ENCODE measurements around the gene GRM4. TPM values are rescaled to one million over a fixed set of nuclear protein-coding genes. Genes with fewer than 3 reads are reported as not detected.

GRM4 gene
- total and polyA plus RNA-seq, 9 donors: under 0.01 to 0.37 (median 0.08) TPM; not detected in 2

DNA sequence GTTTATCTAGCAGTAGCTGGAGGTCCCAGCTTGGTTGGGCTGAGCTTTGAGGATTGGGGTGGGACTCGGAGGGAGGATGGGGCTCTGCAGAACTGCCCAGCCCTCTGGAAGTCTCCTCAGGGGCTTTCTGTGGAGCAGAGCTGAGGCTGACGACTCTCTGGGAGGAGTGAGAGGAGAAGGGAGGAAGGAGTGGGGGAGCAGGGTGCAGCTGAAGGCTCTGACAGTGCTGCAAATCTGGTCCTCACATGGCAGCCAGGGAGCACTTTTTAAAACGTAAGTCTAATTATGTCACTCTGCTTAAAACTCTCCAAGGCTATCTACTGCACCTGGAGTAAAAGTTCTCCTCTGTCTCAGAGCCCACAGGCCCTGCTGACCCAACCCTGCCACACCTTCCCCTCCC, 32.4 kb downstream of the GRM4 start:
- Histone ChIP-seq H3K4me1 (ENCODE audit: insufficient read depth) (no peaks in the 10 kb centered on the region), H3K9me3 (no peaks in the 10 kb centered on the region), H3K27me3 (no peaks in the 10 kb centered on the region), H3K27ac (no peak overlapping the region), H3K4me3 (no peak overlapping the region), H3K36me3 (no peaks in the 10 kb centered on the region)
- DNase-seq: no peak
- TF ChIP-seq, protein P1, sequence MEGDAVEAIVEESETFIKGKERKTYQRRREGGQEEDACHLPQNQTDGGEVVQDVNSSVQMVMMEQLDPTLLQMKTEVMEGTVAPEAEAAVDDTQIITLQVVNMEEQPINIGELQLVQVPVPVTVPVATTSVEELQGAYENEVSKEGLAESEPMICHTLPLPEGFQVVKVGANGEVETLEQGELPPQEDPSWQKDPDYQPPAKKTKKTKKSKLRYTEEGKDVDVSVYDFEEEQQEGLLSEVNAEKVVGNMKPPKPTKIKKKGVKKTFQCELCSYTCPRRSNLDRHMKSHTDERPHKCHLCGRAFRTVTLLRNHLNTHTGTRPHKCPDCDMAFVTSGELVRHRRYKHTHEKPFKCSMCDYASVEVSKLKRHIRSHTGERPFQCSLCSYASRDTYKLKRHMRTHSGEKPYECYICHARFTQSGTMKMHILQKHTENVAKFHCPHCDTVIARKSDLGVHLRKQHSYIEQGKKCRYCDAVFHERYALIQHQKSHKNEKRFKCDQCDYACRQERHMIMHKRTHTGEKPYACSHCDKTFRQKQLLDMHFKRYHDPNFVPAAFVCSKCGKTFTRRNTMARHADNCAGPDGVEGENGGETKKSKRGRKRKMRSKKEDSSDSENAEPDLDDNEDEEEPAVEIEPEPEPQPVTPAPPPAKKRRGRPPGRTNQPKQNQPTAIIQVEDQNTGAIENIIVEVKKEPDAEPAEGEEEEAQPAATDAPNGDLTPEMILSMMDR (IDR thresholded peaks at IDR 0.05): no peak
- no peak for TF ChIP-seq POLR2A (IDR thresholded peaks at IDR 0.05)
- TF ChIP-seq EP300 (IDR thresholded peaks at IDR 0.05): no peak
- intact Hi-C loops (cut with DNase I): no loop called here
- 9 to 26% (median 23%) methylated on average over 3 of the region's 3 CpGs for WGBS, 3 donors

DNA sequence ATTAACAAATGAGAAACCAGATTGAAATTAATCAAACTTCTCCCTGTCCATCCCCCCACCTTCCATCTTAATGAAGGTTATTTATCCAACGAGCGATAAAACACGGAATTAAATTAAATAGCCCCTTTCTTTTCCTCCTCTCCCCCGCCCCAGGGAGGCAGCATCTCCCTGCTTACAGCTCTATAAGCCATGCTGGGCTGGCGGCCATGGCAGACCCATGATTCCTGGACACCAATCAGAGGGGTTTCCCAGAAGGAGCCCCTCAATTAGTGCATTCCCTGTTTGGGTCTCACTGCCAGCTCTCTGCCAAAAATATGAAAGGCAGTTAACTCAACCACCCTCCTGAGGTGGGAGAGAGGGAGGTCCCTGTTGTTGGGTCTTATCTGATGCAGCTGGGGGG, 33.8 kb downstream of the GRM4 start:
- TF ChIP-seq, protein P1 (IDR thresholded peaks at IDR 0.05): no peak
- no peak for TF ChIP-seq POLR2A (IDR thresholded peaks at IDR 0.05)
- no peak for TF ChIP-seq EP300 (IDR thresholded peaks at IDR 0.05)
- H3K9me3 ChIP-seq: no peaks in the 10 kb centered on the region
- no peak overlapping the region for H3K4me3 ChIP-seq
- no peaks in the 10 kb centered on the region for H3K4me1 ChIP-seq (ENCODE audit: insufficient read depth)
- no peaks in the 10 kb centered on the region for H3K27me3 ChIP-seq
- intact Hi-C loops (cut with DNase I): no loop called here
- no peaks in the 10 kb centered on the region for H3K36me3 ChIP-seq
- no peak overlapping the region for H3K27ac ChIP-seq
- DNase-seq: no peak
- WGBS, 3 donors: 15 to 26% (median 17%) methylated on average over 5 of the region's 5 CpGs

DNA sequence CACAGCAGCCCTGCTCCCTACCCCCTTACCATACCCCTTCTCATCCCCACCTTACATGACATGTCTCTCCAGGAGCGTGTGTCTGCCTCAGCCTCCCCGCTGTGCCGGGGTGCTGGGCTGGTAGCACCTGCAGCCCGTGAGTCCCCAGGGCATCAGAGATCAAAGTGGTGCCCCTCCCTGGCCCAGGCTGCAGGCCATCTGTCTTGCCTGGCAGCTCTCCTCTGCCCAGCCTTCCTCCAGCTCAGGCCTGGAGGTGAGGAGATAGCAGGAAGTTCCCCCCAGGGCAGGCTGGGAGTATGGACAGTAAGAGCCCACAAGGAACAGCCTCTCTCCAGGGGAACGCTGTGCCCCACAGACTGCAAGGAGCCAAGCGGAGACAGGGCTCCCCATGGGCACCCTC, 35.3 kb downstream of the GRM4 start:
- H3K27me3 ChIP-seq: no peaks in the 10 kb centered on the region
- no peak for TF ChIP-seq POLR2A (IDR thresholded peaks at IDR 0.05)
- TF ChIP-seq EP300 (IDR thresholded peaks at IDR 0.05): no peak
- TF ChIP-seq, protein P1 (IDR thresholded peaks at IDR 0.05): no peak
- H3K9me3 ChIP-seq: no peaks in the 10 kb centered on the region
- 61 to 73% (median 65%) methylated on average over 6 of the region's 6 CpGs for WGBS, 3 donors
- intact Hi-C loops (cut with DNase I): no loop called here
- no peaks in the 10 kb centered on the region for H3K36me3 ChIP-seq
- no peak overlapping the region for H3K4me3 ChIP-seq
- H3K4me1 ChIP-seq (ENCODE audit: insufficient read depth): no peaks in the 10 kb centered on the region
- H3K27ac ChIP-seq: no peak overlapping the region
- DNase-seq: no peak

DNA sequence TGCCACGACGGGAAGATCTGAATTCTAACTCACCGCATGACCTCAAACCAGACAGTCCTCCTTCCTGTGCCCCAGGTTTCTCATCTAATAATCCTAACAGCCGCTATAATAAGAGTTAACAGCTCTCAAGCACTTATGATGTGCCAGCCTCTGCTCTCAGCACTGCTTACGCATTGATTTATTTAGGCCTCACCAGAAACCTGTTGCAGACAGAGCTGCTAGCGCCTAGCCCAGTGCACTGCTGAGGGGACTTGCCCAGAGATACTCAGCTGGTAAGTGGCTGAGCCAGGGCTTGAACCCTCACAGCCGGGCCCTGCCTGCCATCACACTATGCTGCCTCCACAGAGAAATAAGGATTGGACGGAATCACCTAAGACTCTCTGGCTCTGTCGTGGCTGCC, 37.7 kb downstream of the GRM4 start:
- H3K4me3 ChIP-seq: no peak overlapping the region
- no peaks in the 10 kb centered on the region for H3K9me3 ChIP-seq
- H3K36me3 ChIP-seq: no peaks in the 10 kb centered on the region
- 72 to 79% (median 78%) methylated on average over 9 of the region's 9 CpGs for WGBS, 3 donors
- no peak for DNase-seq
- no peak overlapping the region for H3K27ac ChIP-seq
- intact Hi-C loops (cut with DNase I): no loop called here
- H3K27me3 ChIP-seq: no peaks in the 10 kb centered on the region
- TF ChIP-seq POLR2A (IDR thresholded peaks at IDR 0.05) (no peak), EP300 (IDR thresholded peaks at IDR 0.05) (no peak)
- TF ChIP-seq, protein P1 (IDR thresholded peaks at IDR 0.05): no peak
- no peaks in the 10 kb centered on the region for H3K4me1 ChIP-seq (ENCODE audit: insufficient read depth)

DNA sequence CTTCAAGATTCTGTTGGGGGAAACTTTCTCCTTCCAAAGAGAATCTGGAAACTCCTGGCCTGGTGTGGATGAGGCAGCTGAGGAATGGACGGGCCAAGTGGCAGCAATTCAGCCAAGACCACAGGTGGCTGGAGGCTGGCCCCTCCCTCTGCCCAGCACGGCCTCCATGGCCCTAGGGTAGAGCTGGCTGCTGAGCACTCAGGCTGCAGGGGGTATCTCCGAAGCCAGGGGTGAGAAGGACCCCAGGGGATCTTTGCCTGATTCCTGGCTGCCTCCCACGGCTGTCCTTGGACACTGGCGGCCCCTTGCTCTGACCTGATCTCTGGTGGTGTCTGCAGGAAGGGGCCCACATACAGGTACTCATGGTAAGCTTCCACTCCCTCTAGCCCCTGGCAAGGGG, 39.0 kb downstream of the GRM4 start:
- 33 to 45% (median 35%) methylated on average over 4 to 5 of the region's 5 CpGs for WGBS, 3 donors
- Histone ChIP-seq H3K4me3 (no peak overlapping the region), H3K9me3 (no peaks in the 10 kb centered on the region), H3K27ac (no peak overlapping the region), H3K4me1 (ENCODE audit: insufficient read depth) (no peaks in the 10 kb centered on the region), H3K36me3 (no peaks in the 10 kb centered on the region), H3K27me3 (no peaks in the 10 kb centered on the region)
- no peak for DNase-seq
- intact Hi-C loops (cut with DNase I): no loop called here
- TF ChIP-seq, protein P1 (IDR thresholded peaks at IDR 0.05): no peak
- TF ChIP-seq EP300 (IDR thresholded peaks at IDR 0.05): no peak
- no peak for TF ChIP-seq POLR2A (IDR thresholded peaks at IDR 0.05)

Measured in ovary (tissue), 9 donors.